ENCODE results near the gene ITGB3BP.

GRCh38 chr1:63442141-63442475 lies 80.9 kb downstream of the ITGB3BP start:
- TF ChIP-seq, protein P1, sequence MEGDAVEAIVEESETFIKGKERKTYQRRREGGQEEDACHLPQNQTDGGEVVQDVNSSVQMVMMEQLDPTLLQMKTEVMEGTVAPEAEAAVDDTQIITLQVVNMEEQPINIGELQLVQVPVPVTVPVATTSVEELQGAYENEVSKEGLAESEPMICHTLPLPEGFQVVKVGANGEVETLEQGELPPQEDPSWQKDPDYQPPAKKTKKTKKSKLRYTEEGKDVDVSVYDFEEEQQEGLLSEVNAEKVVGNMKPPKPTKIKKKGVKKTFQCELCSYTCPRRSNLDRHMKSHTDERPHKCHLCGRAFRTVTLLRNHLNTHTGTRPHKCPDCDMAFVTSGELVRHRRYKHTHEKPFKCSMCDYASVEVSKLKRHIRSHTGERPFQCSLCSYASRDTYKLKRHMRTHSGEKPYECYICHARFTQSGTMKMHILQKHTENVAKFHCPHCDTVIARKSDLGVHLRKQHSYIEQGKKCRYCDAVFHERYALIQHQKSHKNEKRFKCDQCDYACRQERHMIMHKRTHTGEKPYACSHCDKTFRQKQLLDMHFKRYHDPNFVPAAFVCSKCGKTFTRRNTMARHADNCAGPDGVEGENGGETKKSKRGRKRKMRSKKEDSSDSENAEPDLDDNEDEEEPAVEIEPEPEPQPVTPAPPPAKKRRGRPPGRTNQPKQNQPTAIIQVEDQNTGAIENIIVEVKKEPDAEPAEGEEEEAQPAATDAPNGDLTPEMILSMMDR (IDR thresholded peaks at IDR 0.05), result no peak
- TF ChIP-seq POLR2A (IDR thresholded peaks at IDR 0.05), result no peak

Data from body of pancreas (tissue), 4 donors.